Measurements from ENCODE around the gene SLC2A3.
"Not testable (repeated sequence)": the region's sequence is repeated elsewhere in the genome, so short reads cannot be mapped to it uniquely, and the experiment has no call there.

SLC2A3 gene

GRCh38 chr12:7951671-7952070, 15.7 kb upstream of the SLC2A3 start:
- no peak for DNase-seq
- no peak for ATAC-seq

DNA sequence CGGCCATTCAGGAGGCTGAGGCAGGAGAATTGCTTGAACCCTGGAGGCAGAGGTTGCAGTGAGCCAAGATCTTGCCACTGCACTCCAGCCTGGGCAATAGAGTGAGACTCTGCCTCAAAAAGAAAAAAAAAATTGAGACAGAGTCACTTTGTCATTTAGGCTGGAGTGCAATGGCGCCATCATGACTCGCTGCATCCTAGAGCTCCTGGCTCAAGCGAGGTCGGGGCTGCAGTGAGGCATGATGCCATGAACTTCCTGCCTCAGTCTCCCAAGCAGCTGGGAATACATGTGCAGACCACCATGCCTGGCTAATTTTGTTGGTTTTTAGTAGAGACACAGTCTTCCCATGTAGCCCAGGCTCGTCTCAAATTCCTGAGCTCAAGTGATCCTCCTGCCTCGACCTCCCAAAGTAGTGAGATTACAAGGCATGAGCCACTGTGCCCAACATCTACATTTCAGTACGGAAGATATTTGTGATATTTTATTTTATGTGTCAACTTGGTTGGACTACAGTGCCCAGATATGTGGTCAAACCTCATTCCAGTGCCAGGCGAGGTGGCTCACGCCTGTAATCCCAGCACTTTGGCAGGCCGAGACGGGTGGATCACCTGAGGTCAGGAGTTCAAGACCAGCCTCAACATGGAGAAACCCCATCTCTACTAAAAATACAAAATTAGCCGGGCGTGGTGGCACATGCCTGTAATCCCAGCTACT, 14.4 kb upstream of the SLC2A3 start:
- DNase-seq, ATAC-seq: not testable (repeated sequence)

DNA sequence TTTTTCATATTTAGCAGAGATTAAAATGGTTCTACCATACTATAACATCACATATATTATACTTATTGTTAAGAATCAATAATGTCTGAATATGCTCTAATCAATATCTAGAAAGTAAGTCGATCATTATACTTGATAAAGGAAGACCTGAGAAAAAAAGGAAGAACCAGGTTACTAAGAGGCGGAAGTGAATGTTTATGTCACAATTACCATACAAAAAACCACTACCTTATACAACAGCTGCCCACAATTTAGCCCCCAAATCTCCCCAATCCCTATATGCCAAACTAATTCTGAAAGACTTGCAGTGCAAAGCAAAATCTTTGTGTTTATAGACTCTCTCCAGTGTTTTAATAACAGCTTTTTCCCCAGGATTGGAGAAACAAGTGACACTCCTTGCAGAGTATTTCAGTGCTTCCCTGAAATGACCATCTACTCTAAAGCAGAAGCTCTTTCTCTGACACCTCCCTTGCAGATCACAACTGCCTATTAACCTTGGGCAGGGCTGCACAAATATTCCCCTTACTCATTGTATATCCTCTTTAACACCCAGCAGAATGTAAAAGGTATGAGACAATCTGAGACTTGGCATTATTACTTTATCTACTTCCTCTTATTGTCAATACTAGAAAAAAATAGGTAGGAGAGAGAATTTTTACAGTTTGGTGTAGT, 12.7 kb upstream of the SLC2A3 start:
- ATAC-seq, result no peak
- no peak for DNase-seq

DNA sequence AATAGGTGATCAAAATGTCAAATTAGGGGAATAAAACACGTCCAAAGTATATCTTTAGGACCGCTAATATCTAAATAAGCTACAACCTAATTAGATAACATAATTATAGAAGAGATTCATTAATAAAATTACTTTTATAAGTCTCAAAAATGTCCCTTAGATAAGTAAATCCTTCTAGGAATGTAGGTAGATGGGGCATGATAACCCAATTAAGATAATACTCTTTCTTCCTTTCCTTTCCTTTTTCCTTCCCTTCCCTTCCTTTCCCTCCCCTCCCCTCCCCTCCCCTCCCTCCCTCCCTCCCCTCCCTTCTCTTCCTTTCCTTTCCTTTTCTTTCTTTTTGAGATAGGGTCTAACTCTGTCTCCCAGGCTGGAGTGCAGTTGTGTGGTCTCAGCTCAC, 11.0 kb upstream of the SLC2A3 start:
- ATAC-seq (no peak), DNase-seq (no peak)

DNA sequence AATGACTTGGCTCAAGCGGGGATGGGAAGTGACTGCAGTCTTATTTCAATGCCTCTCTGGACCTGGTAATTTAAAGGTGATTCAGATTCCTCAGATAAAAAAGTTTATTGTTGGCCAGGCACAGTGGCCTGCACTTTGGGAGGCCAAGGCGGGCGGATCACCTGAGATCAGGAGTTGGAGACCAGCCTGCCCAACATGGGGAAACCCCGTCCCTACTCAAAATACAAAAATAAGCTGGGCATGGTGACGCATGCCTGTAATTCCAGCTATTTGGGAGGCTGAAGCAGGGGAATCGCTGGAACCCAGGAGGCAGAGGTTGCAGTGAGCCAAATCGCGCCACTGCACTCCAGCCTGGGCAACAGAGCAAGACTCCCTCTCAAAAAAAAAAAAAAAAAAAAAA, 8.8 kb upstream of the SLC2A3 start:
- DNase-seq, ATAC-seq: not testable (repeated sequence)

GRCh38 chr12:7940906-7941305, 4.9 kb upstream of the SLC2A3 start:
- DNase-seq, result no peak
- no peak for ATAC-seq

DNA sequence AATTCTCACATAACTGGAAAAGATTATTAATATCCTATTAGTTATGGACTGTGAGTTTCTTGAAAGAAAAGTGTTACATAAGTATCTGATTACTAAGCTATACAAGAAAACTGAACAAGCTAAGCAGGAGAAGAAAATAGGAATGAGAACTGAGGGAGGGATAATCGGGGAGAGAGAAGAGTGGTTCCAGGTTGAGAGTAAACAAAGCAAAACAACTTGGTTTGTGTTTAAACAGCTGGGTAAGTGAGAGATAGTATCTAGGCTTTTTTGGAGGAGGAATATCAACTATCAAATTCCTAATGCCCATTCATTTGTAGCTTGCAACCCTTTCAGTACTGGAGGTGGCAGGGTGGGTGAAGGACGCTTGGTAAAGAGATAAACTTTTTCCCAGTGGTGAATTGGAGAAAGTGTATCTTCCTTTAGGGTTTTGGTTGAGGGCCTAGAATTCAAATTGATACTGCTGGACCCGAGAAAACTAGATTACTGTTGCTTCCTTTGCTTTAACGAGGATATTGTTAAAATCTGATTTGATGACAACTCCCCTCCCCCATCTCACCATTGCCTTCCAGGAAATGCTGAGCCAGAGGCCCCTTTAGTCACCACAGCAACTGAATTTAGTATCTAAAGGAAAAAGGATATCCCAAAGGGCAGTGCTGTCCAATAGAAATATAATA, 2.0 kb upstream of the SLC2A3 start:
- ATAC-seq (no peak), DNase-seq (peak; percentile 44)

- DNase-seq, result peak; percentile 25
- ATAC-seq, result no peak
Observed at GRCh38 chr12:7934889-7935492, 996 bp downstream of the SLC2A3 start.

DNA sequence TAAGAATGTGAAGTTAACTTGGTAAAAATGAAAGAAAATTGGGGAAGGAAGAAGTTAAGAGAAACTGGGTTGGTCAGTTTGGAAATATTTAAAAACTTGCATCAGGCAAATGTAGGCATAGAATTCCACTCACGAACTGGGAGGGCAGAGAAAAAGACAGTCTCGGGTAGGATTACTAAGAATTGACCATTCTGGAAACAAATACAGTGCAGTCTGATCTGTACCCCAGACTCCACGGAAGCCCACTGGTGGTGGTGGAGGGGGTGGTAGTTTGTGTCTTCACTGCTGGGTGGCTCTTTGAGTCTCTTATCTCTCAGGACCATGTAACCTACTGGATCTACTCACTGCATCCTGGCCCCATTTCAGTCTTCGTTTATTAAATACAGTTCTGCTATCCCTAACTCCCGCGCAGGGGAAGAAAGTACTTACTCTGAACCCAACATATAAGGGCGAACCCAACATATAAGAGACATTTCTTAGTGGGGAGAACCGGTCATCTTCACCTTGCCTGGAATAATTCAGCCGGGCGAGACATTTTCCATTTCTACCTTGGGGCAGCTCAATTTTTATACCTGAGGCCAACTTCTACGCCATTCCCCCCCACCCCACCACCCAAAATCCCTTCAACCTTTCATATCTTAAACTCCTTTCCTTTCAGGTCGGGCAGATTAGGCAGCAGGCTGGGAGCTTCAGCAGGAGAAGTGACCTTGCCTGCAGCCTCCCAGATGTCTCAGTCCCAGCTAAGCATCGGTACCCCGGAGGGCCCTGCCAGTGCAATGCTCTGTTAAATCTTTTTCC, 1.7 kb downstream of the SLC2A3 start:
- DNase-seq (peak; percentile 38), ATAC-seq (peak; percentile 20)

DNA sequence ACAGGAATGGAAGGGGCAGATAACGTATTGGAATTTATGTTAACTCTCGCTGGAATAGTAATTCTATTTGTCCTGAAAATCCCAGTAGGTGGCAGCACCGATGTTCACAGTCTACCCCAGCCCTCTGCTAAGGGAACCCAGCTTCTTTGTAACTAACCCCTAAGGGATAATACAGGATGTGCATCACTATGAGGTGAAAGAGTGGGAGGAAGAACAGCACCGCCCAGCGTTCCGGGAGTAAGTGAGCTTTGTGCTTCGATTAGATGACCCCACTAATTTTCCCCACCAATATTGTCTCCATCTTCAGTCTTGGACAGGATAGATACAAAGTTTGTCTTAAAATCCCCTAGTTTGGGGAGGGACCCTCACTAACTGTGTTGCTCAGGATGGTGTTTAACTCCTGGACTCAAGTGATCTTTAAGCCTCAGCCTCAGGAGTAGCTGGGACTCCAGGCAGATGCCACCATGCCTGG, 2.7 kb downstream of the SLC2A3 start:
- DNase-seq, result peak; percentile 76
- peak; percentile 96 for ATAC-seq

GRCh38 chr12:7932599-7933240, 3.3 kb downstream of the SLC2A3 start:
- ATAC-seq, DNase-seq: not testable (repeated sequence)

DNA sequence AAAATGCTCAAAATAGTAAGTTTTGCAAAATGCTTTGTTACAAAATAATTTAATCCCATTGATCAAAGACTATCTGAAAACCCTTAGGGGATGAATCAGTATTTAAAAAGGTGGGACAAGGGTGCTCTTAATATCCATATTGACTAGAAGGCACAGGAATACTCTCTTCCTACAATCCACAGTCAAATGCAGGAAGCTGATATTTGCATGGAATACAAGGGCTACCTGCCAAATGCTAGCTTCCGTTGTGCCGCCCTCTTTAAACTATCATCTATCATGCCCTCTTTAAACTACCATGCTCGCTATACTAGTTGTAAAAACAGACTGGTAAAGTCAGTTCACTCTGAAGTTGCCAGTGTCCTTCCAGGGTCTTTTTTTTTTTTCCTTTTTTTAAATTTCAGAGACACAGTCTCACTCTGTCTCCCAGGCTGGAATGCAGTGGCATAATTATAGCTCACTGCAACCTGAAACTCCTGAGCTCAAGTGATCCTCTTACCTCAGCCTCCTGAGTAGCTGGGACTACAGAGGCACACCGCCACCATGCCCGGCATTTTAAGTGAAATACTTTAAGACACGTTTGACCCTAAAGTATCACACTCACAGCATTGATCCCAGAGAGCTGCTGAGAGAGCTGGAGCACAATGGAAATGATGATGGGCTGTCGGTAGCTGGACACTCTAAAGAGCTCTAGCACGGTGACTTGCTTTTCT, 6.7 kb downstream of the SLC2A3 start:
- ATAC-seq (no peak), DNase-seq (no peak)

DNA sequence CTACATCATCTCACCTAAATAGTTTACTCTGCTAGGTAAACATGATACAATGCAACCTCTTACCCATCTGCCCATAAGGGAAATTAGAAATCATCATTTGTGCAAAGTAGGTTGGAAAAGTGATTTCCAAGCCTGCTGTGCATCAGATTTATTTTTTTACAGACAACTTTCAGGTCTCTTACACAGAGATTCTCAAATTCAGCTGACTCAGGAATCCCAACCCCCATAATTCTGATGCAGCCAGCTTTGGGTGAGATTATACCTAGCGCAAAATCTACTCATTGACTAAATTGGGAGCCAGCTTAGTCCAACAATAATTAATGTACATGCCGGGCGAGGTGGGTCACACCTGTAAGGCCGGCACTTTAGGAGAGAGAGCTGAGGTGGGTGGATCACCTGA, 8.5 kb downstream of the SLC2A3 start:
- ATAC-seq (no peak), DNase-seq (no peak)

DNA sequence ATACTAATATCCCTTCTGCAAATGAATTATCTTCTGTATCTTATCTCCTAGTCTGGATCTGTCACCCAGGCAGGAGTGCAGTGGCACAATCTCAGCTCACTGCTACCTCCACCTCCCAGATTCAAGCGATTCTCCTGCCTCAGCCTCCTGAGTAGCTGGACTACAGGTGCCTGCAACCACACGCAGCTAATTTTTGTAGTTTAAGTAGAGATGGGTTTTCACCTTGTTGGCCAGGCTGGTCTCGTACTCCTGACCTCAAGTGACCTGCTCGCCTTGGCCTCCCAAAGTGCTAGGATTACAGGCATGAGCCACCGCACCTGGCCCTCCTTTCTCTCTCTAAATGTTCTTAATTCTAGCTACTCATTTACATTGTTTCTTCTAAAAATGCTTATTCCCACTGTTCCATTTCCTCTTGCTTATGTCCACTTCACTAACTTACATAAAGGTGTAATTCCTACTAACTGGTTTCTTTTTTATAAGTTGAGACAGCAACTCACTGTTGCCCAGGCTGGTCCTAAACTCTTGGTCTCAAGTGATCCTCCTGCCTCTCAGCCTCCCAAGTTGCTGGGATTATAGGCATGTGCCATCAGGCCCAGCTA, 9.8 kb downstream of the SLC2A3 start:
- not testable (repeated sequence) for DNase-seq, ATAC-seq

- DNase-seq (no peak), ATAC-seq (no peak)
Observed at GRCh38 chr12:7923241-7924236, 12.4 kb downstream of the SLC2A3 start.

- ATAC-seq, DNase-seq: not testable (repeated sequence)
Observed at GRCh38 chr12:7921181-7921580, 14.8 kb downstream of the SLC2A3 start.

GRCh38 chr12:7918268-7918590, 17.8 kb downstream of the SLC2A3 start:
- ATAC-seq, DNase-seq: not testable (repeated sequence)

- no peak for DNase-seq
- no peak for ATAC-seq
Observed at GRCh38 chr12:7917392-7918267, 18.4 kb downstream of the SLC2A3 start.
